ENCODE results near the gene ZEB2. TPM values are rescaled to one million over a fixed set of nuclear protein-coding genes. Genes with fewer than 3 reads are reported as not detected.

The ZEB2 gene
- total RNA-seq, 6 donors from 2014 or later = 104 to 237 (median 148) TPM

DNA sequence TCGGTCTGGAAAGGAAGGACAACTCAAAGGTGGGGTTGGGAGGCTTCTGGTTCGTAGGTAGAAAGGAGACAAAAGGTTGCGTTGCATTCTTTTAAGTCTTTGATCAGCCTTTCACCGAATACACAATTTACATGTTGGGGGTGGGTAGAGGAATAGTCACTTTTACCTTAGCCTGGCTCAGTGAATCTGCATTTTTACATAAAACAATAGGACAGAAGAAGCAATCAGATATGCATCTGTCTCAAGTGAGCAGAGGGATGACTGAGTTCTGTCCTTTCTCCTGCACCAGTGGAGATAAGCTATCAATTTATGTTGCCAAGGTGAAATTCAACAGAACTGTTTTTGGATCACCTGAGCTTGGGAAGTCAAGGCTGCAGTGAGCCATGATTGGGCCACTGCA, 173.7 kb downstream of the ZEB2 start:
- TF ChIP-seq POLR2AphosphoS5 (IDR thresholded peaks at IDR 0.05) = no peak
- no peak for TF ChIP-seq POLR2A (IDR thresholded peaks at IDR 0.05)
- no peaks in the 10 kb centered on the region for H3K36me3 ChIP-seq
- no peak overlapping the region for H3K27ac ChIP-seq
- ATAC-seq (ENCODE audit: low FRiP score in 2 of 2) (no peak), DNase-seq (no peak)
- no peaks in the 10 kb centered on the region for H3K27me3 ChIP-seq
- 90 to 95% methylated on average over 4 of the region's 4 CpGs for WGBS, 2 donors
- H3K4me1 ChIP-seq = no peaks in the 10 kb centered on the region
- no peak overlapping the region for H3K4me3 ChIP-seq
- no peaks in the 10 kb centered on the region for H3K9me3 ChIP-seq

DNA sequence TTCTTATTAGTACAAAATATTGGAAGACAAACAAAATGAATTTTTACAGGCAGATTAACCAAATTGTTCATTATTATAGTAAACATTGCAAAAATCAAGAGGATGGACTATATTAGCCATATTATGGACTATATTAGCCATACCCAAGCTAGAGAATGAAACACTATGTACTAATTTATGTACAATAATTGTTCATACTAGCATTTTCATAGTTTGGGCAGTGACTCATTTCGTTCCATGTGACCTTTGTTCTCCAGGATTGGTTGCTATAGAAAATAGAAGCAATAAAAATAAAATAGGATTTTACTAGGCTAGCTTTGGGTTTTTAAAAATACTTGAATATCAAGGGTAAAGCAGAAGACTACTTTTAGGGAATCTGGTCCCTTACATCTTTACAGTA, 176.8 kb downstream of the ZEB2 start:
- Histone ChIP-seq H3K27ac (no peak overlapping the region), H3K4me3 (no peak overlapping the region), H3K27me3 (no peaks in the 10 kb centered on the region), H3K36me3 (no peaks in the 10 kb centered on the region), H3K9me3 (no peaks in the 10 kb centered on the region), H3K4me1 (no peaks in the 10 kb centered on the region)
- TF ChIP-seq EP300 (IDR thresholded peaks at IDR 0.05) (no peak), POLR2AphosphoS5 (IDR thresholded peaks at IDR 0.05) (no peak), POLR2A (IDR thresholded peaks at IDR 0.05) (no peak), CTCF (IDR thresholded peaks at IDR 0.05) (no peak)
- DNase-seq (no peak), ATAC-seq (ENCODE audit: low FRiP score in 2 of 2) (no peak)
- 95% methylated on average over 1 of the region's 1 CpG for WGBS, 2 donors

DNA sequence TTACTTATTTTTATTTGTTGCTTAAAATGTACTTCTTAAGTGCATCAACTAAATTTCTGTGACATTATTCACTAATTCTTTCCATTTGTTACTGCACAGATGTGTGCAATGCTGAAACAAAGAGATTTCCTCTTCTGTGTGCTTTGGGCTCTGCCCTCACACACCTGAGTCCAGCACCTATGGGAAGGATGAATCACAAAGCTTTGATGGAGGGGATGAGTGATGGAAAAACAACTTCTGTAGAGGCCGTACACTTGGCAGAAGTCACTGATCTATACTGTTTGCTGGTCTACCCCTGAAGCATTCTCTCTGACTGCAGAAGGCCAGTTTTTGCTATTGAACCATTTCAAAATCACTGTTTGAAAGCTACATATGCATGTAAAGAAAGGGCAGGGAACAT, 178.4 kb downstream of the ZEB2 start:
- Histone ChIP-seq H3K4me1 (no peaks in the 10 kb centered on the region), H3K27ac (no peak overlapping the region), H3K36me3 (no peaks in the 10 kb centered on the region), H3K9me3 (no peaks in the 10 kb centered on the region), H3K4me3 (no peak overlapping the region), H3K27me3 (no peaks in the 10 kb centered on the region)
- WGBS, 2 donors = 69 to 100% methylated on average over 1 of the region's 1 CpG
- ATAC-seq (ENCODE audit: low FRiP score in 2 of 2) (no peak), DNase-seq (no peak)
- TF ChIP-seq POLR2A (IDR thresholded peaks at IDR 0.05) (no peak), CTCF (IDR thresholded peaks at IDR 0.05) (no peak), POLR2AphosphoS5 (IDR thresholded peaks at IDR 0.05) (no peak), EP300 (IDR thresholded peaks at IDR 0.05) (no peak)

- ATAC-seq (ENCODE audit: low FRiP score in 2 of 2) (no peak), DNase-seq (no peak)
- no peak overlapping the region for H3K27ac ChIP-seq
- H3K9me3 ChIP-seq = no peaks in the 10 kb centered on the region
- H3K4me3 ChIP-seq = no peak overlapping the region
- TF ChIP-seq POLR2A (IDR thresholded peaks at IDR 0.05) = no peak
- no peak for TF ChIP-seq EP300 (IDR thresholded peaks at IDR 0.05)
- TF ChIP-seq POLR2AphosphoS5 (IDR thresholded peaks at IDR 0.05) = no peak
- H3K4me1 ChIP-seq = no peaks in the 10 kb centered on the region
- WGBS, 2 donors = 85 to 91% methylated on average over 2 of the region's 2 CpGs
- H3K27me3 ChIP-seq = no peaks in the 10 kb centered on the region
- H3K36me3 ChIP-seq = no peaks in the 10 kb centered on the region
Measured at GRCh38 chr2:144339048-144339447, 180.9 kb downstream of the ZEB2 start.

DNA sequence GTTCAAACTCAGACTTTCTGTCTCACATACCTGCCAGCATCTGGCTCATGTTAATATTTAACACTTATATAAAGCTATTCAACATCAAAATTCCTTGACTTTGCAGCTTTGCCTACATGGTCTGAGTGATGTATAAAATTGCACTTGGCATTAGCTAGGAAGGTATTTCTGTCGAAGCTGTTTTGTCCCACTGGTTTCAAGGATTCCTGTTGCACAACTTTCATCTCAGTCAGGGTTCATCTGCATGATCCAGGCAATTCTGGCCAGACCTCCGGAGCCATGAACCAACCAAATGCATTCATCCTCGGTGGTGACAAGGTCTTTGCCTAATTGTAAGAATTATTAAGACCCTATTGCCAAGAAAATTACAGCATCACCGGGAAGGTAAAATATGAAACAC, 185.4 kb downstream of the ZEB2 start:
- H3K4me1 ChIP-seq = peaks cover 11 to 20% (median 18%) of the 10 kb centered on the region in 4 donors
- WGBS, 2 donors = 77 to 84% methylated on average over 4 of the region's 4 CpGs
- no peak for TF ChIP-seq POLR2AphosphoS5 (IDR thresholded peaks at IDR 0.05)
- no peak for TF ChIP-seq EP300 (IDR thresholded peaks at IDR 0.05)
- no peak for TF ChIP-seq CTCF (IDR thresholded peaks at IDR 0.05)
- TF ChIP-seq POLR2A (IDR thresholded peaks at IDR 0.05) = no peak
- H3K36me3 ChIP-seq = no peaks in the 10 kb centered on the region
- no peaks in the 10 kb centered on the region for H3K9me3 ChIP-seq
- H3K27ac ChIP-seq = no peak overlapping the region
- H3K27me3 ChIP-seq = no peaks in the 10 kb centered on the region
- ATAC-seq (ENCODE audit: low FRiP score in 2 of 2) (no peak), DNase-seq (no peak)
- no peak overlapping the region for H3K4me3 ChIP-seq

Small RNA genes lying within 50 kb of the gene (small RNA-seq; reads per million reads assigned to genes)
- gene RF01987 = 0 reads per million in 4 donors
